Neuronal stem cell (in vitro differentiated cells): ENCODE results near the gene PLP2.

Experiments used
- DNase-seq: peaks from one replicate; pipeline ENCODE4 v3.0.0-alpha.2; 2013; ENCODE audit warnings: low spot score
- H2AFZ ChIP-seq: one replicate; pipeline ENCODE4 v1.6.1; 2013; ENCODE audit warnings: mild to moderate bottlenecking, low read length, inconsistent platforms
- H2AK5ac ChIP-seq: 2 replicates; pipeline ENCODE4 v1.6.1; 2013; ENCODE audit warnings: low read depth, mild to moderate bottlenecking, inconsistent platforms, low read length, moderate library complexity, mixed read lengths
- H2BK120ac ChIP-seq: 2 replicates; pipeline ENCODE4 v1.6.1; 2013; ENCODE audit warnings: low read depth, mild to moderate bottlenecking, inconsistent platforms, low read length, moderate library complexity, mixed read lengths
- H2BK12ac ChIP-seq: one replicate; pipeline ENCODE4 v1.6.1; 2013; ENCODE audit warnings: low read length, inconsistent platforms
- H2BK15ac ChIP-seq: 2 replicates; pipeline ENCODE4 v1.6.1; 2013; ENCODE audit warnings: mild to moderate bottlenecking, low read length, inconsistent platforms, mixed read lengths
- H2BK5ac ChIP-seq: one replicate; pipeline ENCODE4 v1.6.1; 2013; ENCODE audit warnings: inconsistent platforms, mild to moderate bottlenecking, low read length, moderate library complexity
- H3K14ac ChIP-seq: one replicate; pipeline ENCODE4 v1.6.1; 2013; ENCODE audit warnings: low read length, inconsistent platforms
- H3K18ac ChIP-seq: 2 replicates; pipeline ENCODE4 v1.6.1; 2013; ENCODE audit warnings: low read length, inconsistent platforms
- H3K23ac ChIP-seq: 2 replicates; pipeline ENCODE4 v1.6.1; 2013; ENCODE audit warnings: low read depth, mild to moderate bottlenecking, mixed read lengths, low read length, inconsistent platforms; ENCODE audit not compliant: poor library complexity
- H3K27ac ChIP-seq: replicated peaks from 3 replicates; pipeline ENCODE4 v1.5.1; 2013; ENCODE audit warnings: low read length, inconsistent platforms
- H3K27me3 ChIP-seq, 3 experiments: 2 replicates each; pipeline ENCODE4 v1.6.1; 2013; ENCODE audit warnings: low read length in 3 of 3, mild to moderate bottlenecking in 2 of 3, inconsistent platforms in 1 of 3, low read depth in 1 of 3, mixed read lengths in 1 of 3, moderate library complexity in 1 of 3; ENCODE audit not compliant: control insufficient read depth in 3 of 3, insufficient read depth in 3 of 3
- H3K36me3 ChIP-seq, 2 donors: replicated peaks in 1 of 2; 2 replicates each; pipeline ENCODE4 v1.6.1; 2013; ENCODE audit warnings: low read length in 2 of 2; ENCODE audit not compliant: control insufficient read depth in 2 of 2, insufficient read depth in 2 of 2
- H3K4ac ChIP-seq: 2 replicates; pipeline ENCODE4 v1.6.1; 2013; ENCODE audit warnings: inconsistent platforms, mild to moderate bottlenecking, low read length, moderate library complexity
- H3K4me1 ChIP-seq, 2 donors: 1 replicate in 1 of 2; 2 replicates in 1 of 2; pipeline ENCODE4 v1.6.1; 2013; ENCODE audit warnings: low read length in 2 of 2, low read depth in 1 of 2; ENCODE audit not compliant: control insufficient read depth in 2 of 2, insufficient read depth in 1 of 2
- H3K4me2 ChIP-seq: one replicate; pipeline ENCODE4 v1.6.1; 2013; ENCODE audit warnings: mild to moderate bottlenecking, low read length, inconsistent platforms; ENCODE audit not compliant: insufficient read depth, poor library complexity, severe bottlenecking
- H3K4me3 ChIP-seq, 2 donors: 2 replicates each; pipeline ENCODE4 v1.5.1; 2013; ENCODE audit warnings: low read length in 2 of 2, mild to moderate bottlenecking in 2 of 2, inconsistent platforms in 1 of 2, moderate library complexity in 1 of 2
- H3K79me1 ChIP-seq: one replicate; pipeline ENCODE4 v1.6.1; 2013; ENCODE audit warnings: low read depth, mild to moderate bottlenecking, inconsistent platforms, low read length, moderate library complexity
- H3K9ac ChIP-seq: one replicate; pipeline ENCODE4 v1.6.1; 2013; ENCODE audit warnings: mild to moderate bottlenecking, low read depth, low read length, inconsistent platforms; ENCODE audit not compliant: poor library complexity
- H3K9me3 ChIP-seq, 2 donors: replicated peaks in 1 of 2; 2 replicates each; pipeline versions ENCODE3 to v1.6.1; 2013; ENCODE audit warnings: low read length in 2 of 2, mild to moderate bottlenecking in 2 of 2, inconsistent platforms in 1 of 2, low read depth in 1 of 2, mixed read lengths in 1 of 2, moderate library complexity in 1 of 2; ENCODE audit not compliant: control insufficient read depth in 2 of 2, insufficient read depth in 1 of 2
- H4K8ac ChIP-seq: one replicate; pipeline ENCODE4 v1.6.1; 2013; ENCODE audit warnings: low read depth, mild to moderate bottlenecking, inconsistent platforms, low read length, moderate library complexity
- H4K91ac ChIP-seq: one replicate; pipeline ENCODE4 v1.6.1; 2013; ENCODE audit warnings: low read length, low read depth, mild to moderate bottlenecking, inconsistent platforms; ENCODE audit not compliant: poor library complexity
- WGBS, 2 donors: extraction: QIAGEN DNeasy Blood & Tissue Kit; methylation state at CpG; one replicate each; pipeline ENCODE4 v1.1.7; 2013; ENCODE audit warnings: missing lambda C conversion rate in 2 of 2, mixed read lengths in 1 of 2; ENCODE audit not compliant: insufficient read length in 2 of 2, insufficient replicate concordance in 1 of 2; ENCODE audit errors: extremely low coverage in 2 of 2; 5-methylcytosine and 5-hydroxymethylcytosine counted together

The PLP2 gene

GRCh38 chrX:49199906-49200771, 28.4 kb downstream of the PLP2 start, which contains the start of gene SYP:
TSS of gene SYP (minus strand) at chrX:49200193. CDS start at chrX:49200186, 7 bp downstream.
- Histone ChIP-seq H3K4me3 (peak within 1 kb of the TSS in 1 of 2 donors; percentile 41), H2BK15ac (no peak within 1 kb of the TSS)
- no CpG with 5 or more reads among the region's 61 CpGs for WGBS, 2 donors

DNA sequence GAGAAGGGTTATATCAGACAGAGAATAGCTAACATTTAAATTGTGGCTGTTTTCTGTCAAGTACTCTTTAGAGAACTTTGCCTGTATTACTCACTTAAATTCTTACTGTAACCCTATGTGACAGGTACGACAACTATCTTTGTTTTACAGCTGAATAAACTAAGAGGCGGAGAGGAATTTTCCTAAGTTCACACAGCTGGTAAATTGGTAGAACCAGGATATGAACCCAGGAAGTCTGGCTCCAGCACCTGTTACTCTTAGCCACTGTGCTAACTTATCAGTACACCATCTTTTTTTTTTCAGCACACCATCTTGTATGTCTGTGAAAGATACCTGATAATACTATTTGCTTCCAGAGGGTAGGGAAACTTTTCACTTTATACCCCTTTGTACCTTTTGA, 30.3 kb downstream of the PLP2 start:
- H2BK5ac ChIP-seq = no peak overlapping the region
- no peak for DNase-seq
- H3K4me1 ChIP-seq = peaks cover 0 to 2% of the 10 kb centered on the region in 2 donors
- no peak overlapping the region for H2AFZ ChIP-seq
- H3K4me2 ChIP-seq = no peak overlapping the region
- H2AK5ac ChIP-seq = no peak overlapping the region
- H2BK15ac ChIP-seq = no peak overlapping the region
- H3K18ac ChIP-seq = no peak overlapping the region
- no peaks in the 10 kb centered on the region for H3K9me3 ChIP-seq
- no peak overlapping the region for H2BK120ac ChIP-seq
- peaks cover 0 to 15% (median 14%) of the 10 kb centered on the region in 3 experiments for H3K27me3 ChIP-seq
- H4K8ac ChIP-seq = no peak overlapping the region
- H3K9ac ChIP-seq = no peak overlapping the region
- no peak overlapping the region for H3K14ac ChIP-seq
- H3K23ac ChIP-seq = no peak overlapping the region
- H3K4me3 ChIP-seq = no peak overlapping the region
- H2BK12ac ChIP-seq = no peak overlapping the region
- peaks cover 6% of the 10 kb centered on the region for H3K79me1 ChIP-seq
- H4K91ac ChIP-seq = no peak overlapping the region
- no peaks in the 10 kb centered on the region for H3K36me3 ChIP-seq
- H3K4ac ChIP-seq = no peak overlapping the region
- H3K27ac ChIP-seq = no peak overlapping the region
- whole genome bisulfite sequencing, 2 donors = no CpG with 5 or more reads among the region's 2 CpGs

More at GRCh38 chrX:49199906-49200771, 28.4 kb downstream of the PLP2 start, which contains the start of gene SYP:
- Histone ChIP-seq H3K9ac (no peak within 1 kb of the TSS), H3K18ac (no peak within 1 kb of the TSS), H3K4me2 (peak within 1 kb of the TSS; percentile 45), H2BK5ac (no peak within 1 kb of the TSS), H3K4ac (no peak within 1 kb of the TSS), H4K8ac (no peak within 1 kb of the TSS), H4K91ac (no peak within 1 kb of the TSS), H3K79me1 (peaks cover 6% of the 10 kb centered on the region), H2BK12ac (no peak within 1 kb of the TSS), H2AK5ac (no peak within 1 kb of the TSS), H2AFZ (peak within 1 kb of the TSS; percentile 89), H3K4me1 (peaks cover 0 to 2% of the 10 kb centered on the region in 2 donors), H3K36me3 (no peaks in the 10 kb centered on the region), H3K27me3 (peaks cover 0 to 14% (median 11%) of the 10 kb centered on the region in 3 experiments), H3K9me3 (no peaks in the 10 kb centered on the region), H3K14ac (no peak within 1 kb of the TSS), H2BK120ac (no peak within 1 kb of the TSS), H3K23ac (no peak within 1 kb of the TSS), H3K27ac (no peak within 1 kb of the TSS)
- peak; percentile 78 for DNase-seq

GRCh38 chrX:49203536-49203935, 31.8 kb downstream of the PLP2 start:
- Histone ChIP-seq H3K4me2 (no peak overlapping the region), H2BK5ac (no peak overlapping the region), H3K23ac (no peak overlapping the region), H4K8ac (no peak overlapping the region), H3K36me3 (no peaks in the 10 kb centered on the region), H4K91ac (no peak overlapping the region), H3K27me3 (peaks cover 0 to 15% (median 9%) of the 10 kb centered on the region in 3 experiments), H3K27ac (no peak overlapping the region), H2AFZ (no peak overlapping the region), H2BK12ac (no peak overlapping the region), H2AK5ac (no peak overlapping the region), H3K14ac (no peak overlapping the region), H2BK120ac (no peak overlapping the region), H3K18ac (no peak overlapping the region), H3K4me3 (no peak overlapping the region), H3K79me1 (peaks cover 1% of the 10 kb centered on the region), H3K4ac (no peak overlapping the region), H3K9me3 (no peaks in the 10 kb centered on the region), H2BK15ac (no peak overlapping the region), H3K9ac (no peak overlapping the region), H3K4me1 (peaks cover 0 to 2% of the 10 kb centered on the region in 2 donors)
- no peak for DNase-seq
- WGBS, 2 donors = no CpG with 5 or more reads among the region's 3 CpGs

DNA sequence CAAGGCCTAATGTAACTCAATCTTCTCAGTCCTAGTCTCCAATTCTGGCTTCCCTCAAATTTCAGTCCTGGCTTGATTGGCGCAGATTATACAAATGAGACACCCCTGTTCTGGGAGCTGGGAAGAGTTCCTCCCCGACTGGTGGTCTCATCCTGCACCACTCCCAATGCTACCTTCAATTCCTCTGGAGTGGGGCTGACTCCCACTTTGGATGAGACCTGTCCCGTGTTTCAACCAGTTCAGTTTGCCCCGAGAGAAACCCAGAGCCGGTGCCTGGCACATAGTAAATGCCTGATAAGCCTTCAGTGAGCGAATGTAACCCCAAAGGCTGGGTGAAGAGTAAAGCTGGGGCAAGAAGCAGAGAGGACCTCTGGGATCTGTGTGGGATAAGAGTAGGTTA, 32.3 kb downstream of the PLP2 start:
- no peak overlapping the region for H3K4me3 ChIP-seq

More for the DNA sequence above, 32.3 kb downstream of the PLP2 start:
- Histone ChIP-seq H3K18ac (no peak overlapping the region), H3K4me2 (no peak overlapping the region), H3K27ac (no peak overlapping the region), H2BK15ac (no peak overlapping the region), H3K79me1 (no peaks in the 10 kb centered on the region), H3K9me3 (no peaks in the 10 kb centered on the region), H4K91ac (no peak overlapping the region), H3K14ac (no peak overlapping the region), H3K4me1 (peaks cover 0 to 2% of the 10 kb centered on the region in 2 donors), H4K8ac (no peak overlapping the region), H3K9ac (no peak overlapping the region), H2BK120ac (no peak overlapping the region), H3K23ac (no peak overlapping the region), H2BK12ac (no peak overlapping the region), H3K27me3 (peaks cover 0 to 15% (median 4%) of the 10 kb centered on the region in 3 experiments), H2AFZ (no peak overlapping the region), H2AK5ac (no peak overlapping the region), H3K36me3 (no peaks in the 10 kb centered on the region), H3K4ac (no peak overlapping the region), H2BK5ac (no peak overlapping the region)
- no peak for DNase-seq
- no CpG with 5 or more reads among the region's 6 CpGs for WGBS, 2 donors
